ENCODE measurements around the gene LAMA3. TPM values are rescaled to one million over a fixed set of nuclear protein-coding genes. Genes with fewer than 3 reads are reported as not detected.

Gene LAMA3
- total and polyA plus RNA-seq, 10 of the 15 experiments (the other 5 are each of a cell fraction or from before 2014, with no cell fraction given), result 0.37 to 6.5 (median 5.4) TPM

DNA sequence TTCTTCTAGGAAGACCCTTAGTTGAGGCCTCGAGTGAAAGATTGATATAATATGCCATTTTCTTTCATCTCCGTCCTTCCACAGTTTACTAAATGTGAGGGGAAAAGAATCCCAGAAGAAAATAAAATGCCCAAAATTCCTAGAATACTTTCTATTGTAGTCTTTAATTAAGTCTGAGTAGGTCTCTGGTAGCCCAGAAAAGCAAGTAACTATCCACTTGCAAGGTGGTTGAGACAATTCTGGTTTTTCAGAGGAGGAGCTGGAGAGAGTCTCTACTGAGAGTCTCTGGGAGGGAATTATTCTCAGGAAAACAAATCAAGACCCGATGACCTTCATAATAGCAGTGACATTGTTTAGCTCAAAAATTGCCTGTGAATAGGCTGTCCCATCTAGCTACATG lies 261.4 kb downstream of the LAMA3 start (continued):
- no peak for TF ChIP-seq NKRF (conservative IDR thresholded peaks at IDR 0.05)
- no peak for TF ChIP-seq CBX3 (IDR thresholded peaks at IDR 0.05; ENCODE audit: borderline replicate concordance, low read depth)
- TF ChIP-seq SREBF2 (IDR thresholded peaks at IDR 0.05; ENCODE audit: low read length), result no peak
- no peak for TF ChIP-seq SPI1 (IDR thresholded peaks at IDR 0.05; ENCODE audit: borderline replicate concordance, insufficient read depth, low read depth, low read length)

- Histone ChIP-seq H3K4me3 (no peak overlapping the region), H3K4me1 (ENCODE audit: control insufficient read depth, insufficient read depth, low read length) (no peaks in the 10 kb centered on the region), H3K36me3 (ENCODE audit: control insufficient read depth in 2 of 2, insufficient read depth in 2 of 2, low read length in 1 of 2) (no peaks in the 10 kb centered on the region), H3K9ac (ENCODE audit: control insufficient read depth, insufficient read depth, low read length) (no peak overlapping the region), H3K9me3 (replicated peaks; ENCODE audit: control insufficient read depth, insufficient read depth, low read length) (no peaks in the 10 kb centered on the region), H3K4me2 (ENCODE audit: control insufficient read depth, insufficient read depth) (no peak overlapping the region), H4K20me1 (ENCODE audit: control insufficient read depth, insufficient read depth) (no peaks in the 10 kb centered on the region), H3K27me3 (replicated peaks in 1 of 2; ENCODE audit: control insufficient read depth in 2 of 2, insufficient read depth in 2 of 2, low read length in 1 of 2) (no peaks in the 10 kb centered on the region), H3K27ac (ENCODE audit: control insufficient read depth, insufficient read depth) (no peak overlapping the region), H2AFZ (ENCODE audit: control insufficient read depth, low read depth, low read length) (no peak overlapping the region), H3K79me2 (ENCODE audit: control insufficient read depth, insufficient read depth, low read length) (no peaks in the 10 kb centered on the region)
- ChIA-PET SMC1A (ENCODE audit: uncharacterized antibody, unreplicated experiment) (no interaction called here), POLR2A (interaction anchor here (1.5 kb wide), 1 partner anchor 8 kb away, joined by 5 read pairs; no protein-coding TSS in a partner anchor), RAD21 (ENCODE audit: unreplicated experiment) (no interaction called here), CTCF (interaction anchor here (1.0 to 2.9 kb wide), 2 partner anchors 8 to 15 kb away, joined by 3 to 10 read pairs; no protein-coding TSS in a partner anchor)
- no peak for ATAC-seq
- BruUV-seq (replicated peaks), result no TSS peak
- FAIRE-seq, result no peak
- intact Hi-C loops (cut with micrococcal nuclease; ENCODE audit: unreplicated experiment), result no loop called here
- TF ChIP-seq BACH1 (IDR thresholded peaks at IDR 0.05; ENCODE audit: borderline replicate concordance), result no peak
- TF ChIP-seq BHLHE40 (IDR thresholded peaks at IDR 0.05; ENCODE audit: borderline replicate concordance in 1 of 2, low read depth in 2 of 2, low read length in 1 of 2), result no peak
- no peak for TF ChIP-seq BRCA1 (IDR thresholded peaks at IDR 0.05; ENCODE audit: low read depth, low read length)
- TF ChIP-seq ESRRA (IDR thresholded peaks at IDR 0.05; ENCODE audit: low read length), result no peak
- TF ChIP-seq SIN3A (IDR thresholded peaks at IDR 0.05; ENCODE audit: low read depth, low read length), result no peak
- TF ChIP-seq NFYA (IDR thresholded peaks at IDR 0.05; ENCODE audit: borderline replicate concordance, low read depth, low read length), result no peak
- TF ChIP-seq NBN (IDR thresholded peaks at IDR 0.05), result no peak
- TF ChIP-seq RFX5 (IDR thresholded peaks at IDR 0.05; ENCODE audit: low read depth, low read length), result no peak
- no peak for TF ChIP-seq BMI1 (IDR thresholded peaks at IDR 0.05; ENCODE audit: borderline replicate concordance)
- no peak for TF ChIP-seq CHD2 (IDR thresholded peaks at IDR 0.05; ENCODE audit: borderline replicate concordance, low read depth, low read length)
- no peak for TF ChIP-seq HDAC2 (IDR thresholded peaks at IDR 0.05)
- TF ChIP-seq SUZ12 (IDR thresholded peaks at IDR 0.05; ENCODE audit: unreplicated experiment), result no peak
- TF ChIP-seq EZH2 (IDR thresholded peaks at IDR 0.05; ENCODE audit: borderline replicate concordance, control insufficient read depth, low read depth, low read length), result no peak
- TF ChIP-seq HCFC1 (IDR thresholded peaks at IDR 0.05; ENCODE audit: low read length), result no peak
- TF ChIP-seq ZSCAN29 (IDR thresholded peaks at IDR 0.05), result no peak
- in situ Hi-C loops (cut with MboI), result no loop called here
- WGBS (ENCODE audit: insufficient coverage, insufficient replicate concordance, low lambda C conversion rate, missing lambda C conversion rate), result 65% methylated on average over 5 of the region's 5 CpGs
- DNase-seq (ENCODE audit: low read depth, low spot score), result no peak
Observed at GRCh38 chr18:23951206-23951605, 262.0 kb downstream of the LAMA3 start.

All from GM12878 (cell line).